Inferior parietal cortex (tissue), 1 donor: Measurements from ENCODE around the gene TXNIP.

Source experiments
- DNase-seq: peaks from one replicate; pipeline ENCODE4 v3.0.0-alpha.2; 2016; ENCODE audit errors: extremely low spot score

TXNIP gene

DNA sequence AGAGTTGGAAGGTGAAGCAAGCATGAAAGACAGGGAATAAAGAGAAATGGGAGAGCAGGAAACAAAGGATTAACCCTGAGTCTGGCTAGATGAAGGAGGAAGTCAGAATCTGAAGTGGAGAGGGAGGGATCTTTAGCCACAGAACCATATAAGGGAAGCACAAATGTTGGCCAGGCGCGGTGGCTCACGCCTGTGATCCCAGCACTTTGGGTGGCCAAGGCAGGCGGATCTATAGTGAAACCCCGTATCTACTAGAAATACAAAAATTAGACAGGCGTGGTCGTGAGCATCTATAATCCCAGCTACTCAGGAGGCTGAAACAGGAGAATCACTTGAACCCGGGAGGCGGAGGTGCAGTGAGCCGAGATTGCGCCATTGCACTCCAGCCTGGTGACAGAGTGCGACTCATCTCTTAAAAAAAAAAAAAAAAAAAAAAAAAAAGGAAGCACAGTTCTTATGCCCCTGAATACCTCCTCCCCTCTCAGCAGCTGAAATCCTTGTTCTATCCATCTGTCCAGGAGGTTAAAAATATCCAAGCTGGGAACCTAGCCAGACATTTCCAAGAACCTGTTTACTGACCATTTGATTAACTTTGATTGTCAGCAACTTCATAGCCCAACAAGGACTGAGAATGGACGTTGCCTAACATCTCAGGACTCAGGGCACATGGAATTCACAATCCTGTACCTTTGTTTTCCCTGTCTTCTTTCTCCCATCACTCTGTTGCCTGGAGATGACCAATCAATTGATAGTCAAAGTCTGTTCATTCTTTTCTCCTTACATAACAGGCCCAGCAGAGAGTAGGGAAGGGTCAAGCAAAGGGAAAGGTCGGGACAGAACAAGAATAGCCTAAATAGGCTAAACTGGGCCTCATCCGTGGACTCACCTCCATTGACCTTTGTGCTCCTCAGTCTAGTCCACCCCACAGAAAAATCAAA, 10.6 kb downstream of the TXNIP start:
- DNase-seq = no peak

DNA sequence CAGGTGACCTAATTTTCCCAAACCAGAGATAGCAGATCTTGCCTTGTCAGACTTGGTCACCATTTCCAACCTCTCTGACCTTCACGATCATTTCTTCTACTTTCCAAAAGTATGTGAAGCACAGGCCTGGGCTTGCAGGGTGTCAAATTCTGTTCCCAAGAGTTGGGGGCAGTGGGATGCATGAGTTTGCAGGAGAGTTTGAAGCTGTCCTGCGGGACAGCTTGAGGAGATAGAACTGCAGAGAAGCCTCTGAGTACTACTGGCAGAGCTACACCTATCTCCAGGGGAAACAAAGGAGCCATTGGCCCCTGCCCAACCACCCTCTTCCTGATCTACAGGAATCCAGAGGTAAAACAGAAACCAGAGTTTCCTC, 11.3 kb downstream of the TXNIP start:
- no peak for DNase-seq

DNA sequence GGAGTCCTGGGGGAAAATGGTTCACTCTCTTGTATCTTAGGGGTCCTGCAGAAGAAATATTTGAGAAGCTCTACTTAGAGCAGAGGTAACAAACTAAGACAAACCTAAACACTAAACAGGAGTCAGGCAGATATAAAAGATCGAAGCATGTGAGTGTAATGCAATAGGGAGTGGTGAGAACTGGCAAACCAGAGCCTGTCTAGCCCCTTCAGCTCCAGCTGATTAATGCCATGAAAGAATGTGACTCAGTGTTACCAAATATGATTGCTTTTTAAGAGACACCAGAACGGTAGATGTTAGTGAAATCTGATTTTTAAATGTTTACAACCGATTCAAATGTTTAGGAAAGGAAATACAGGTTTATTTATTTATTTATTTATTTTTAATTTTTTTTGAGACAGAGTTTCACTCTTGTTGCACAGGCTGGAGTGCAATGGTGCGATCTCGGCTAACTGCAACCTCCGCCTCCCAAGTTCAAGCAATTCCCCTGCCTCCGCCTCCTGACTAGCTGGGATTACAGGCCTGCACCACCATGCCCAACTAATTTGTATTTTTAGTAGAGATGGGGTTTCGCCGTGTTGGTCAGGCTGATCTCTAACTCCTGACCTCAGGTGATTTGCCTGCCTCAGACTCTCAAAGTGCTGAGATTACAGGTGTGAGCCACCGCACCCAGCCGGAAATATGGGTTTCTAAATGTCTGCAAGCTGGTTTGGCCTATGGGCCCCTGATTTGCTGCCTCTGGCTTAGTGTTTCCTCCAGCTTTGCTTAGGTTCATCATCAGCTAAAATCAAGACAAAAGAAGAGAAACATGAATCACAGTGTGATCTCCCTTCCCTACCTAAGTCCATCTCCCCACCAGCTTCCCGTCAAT, 12.2 kb downstream of the TXNIP start:
- no peak for DNase-seq

DNA sequence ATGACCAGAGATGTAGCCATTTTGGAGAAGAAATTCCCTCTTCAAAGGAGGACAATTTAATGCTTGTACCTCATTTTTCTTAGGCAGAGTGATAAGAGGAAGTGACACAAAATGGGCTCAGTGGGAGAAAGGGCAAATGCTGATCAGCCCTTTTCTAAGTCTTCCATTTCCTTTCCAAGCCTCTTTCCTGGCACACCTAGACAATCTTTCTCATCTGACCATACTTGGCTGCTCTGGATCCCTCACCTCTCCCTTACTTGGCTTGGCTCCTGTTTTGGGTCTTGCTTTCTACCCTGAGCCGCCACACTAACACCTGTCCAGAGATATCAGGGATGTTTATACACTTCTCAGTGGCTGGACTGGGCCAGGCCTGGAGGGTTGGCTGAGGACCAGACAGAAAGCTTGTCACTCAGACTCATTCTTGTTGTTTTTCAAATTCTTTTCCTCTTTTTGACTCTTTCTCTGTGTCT, 13.1 kb downstream of the TXNIP start:
- no peak for DNase-seq

DNA sequence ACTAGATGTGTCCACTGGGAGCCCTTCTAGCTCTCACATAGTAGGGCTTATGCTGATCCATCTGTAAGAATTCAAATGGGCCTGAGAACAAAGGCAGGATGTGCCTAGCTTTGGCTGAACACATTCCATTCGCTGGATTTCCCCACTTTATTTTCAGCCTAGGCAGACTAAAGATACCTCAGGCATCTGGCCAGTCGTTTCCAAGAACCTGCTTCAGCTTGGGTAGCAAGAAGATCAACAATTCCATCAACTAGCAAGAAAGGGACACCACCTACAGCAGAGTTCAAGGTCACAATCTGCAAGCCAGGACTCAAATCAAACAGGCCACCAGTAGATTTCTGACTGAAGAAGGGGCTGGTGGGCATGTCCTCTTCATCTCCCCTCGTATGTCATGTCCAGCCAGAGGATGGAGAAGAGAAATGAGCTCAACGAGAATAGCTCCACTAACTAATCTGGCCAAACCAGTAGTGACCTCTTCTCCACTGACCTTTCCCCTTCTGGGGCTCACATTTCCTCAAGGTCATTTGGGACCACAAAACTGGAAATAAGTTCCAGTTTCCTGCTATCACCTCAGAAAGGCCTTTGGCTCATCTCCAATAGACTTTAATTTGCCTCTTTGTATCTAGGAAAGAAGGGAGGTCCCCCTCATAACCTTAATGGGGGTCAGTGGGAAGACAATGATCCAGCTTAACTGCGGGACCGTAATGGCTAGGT, 14.2 kb downstream of the TXNIP start:
- DNase-seq = no peak

DNA sequence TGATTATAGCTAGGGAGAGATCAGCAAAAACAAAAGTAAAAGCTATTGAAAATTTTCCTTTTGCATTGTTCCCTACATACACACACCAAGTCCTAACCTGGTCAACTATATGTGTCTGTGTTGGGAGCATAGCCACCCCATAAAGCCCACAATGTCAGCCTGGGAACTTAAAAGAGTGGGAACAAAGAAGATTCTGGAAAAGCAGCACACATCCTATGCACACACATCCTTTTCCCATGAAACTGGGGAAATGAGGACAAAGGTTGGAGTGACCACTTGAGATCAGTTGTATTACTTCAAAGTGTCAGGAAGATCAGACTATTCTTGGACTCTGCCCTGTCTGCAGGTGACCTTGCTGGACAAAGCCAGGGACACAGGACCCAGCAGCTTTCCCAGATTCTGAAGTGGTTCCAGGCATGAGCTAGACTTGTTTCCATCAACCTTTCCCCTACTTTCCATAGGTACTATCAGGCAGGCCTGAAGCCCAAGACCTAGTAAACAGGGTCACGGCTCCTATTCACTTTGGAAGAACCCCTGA, 15.9 kb downstream of the TXNIP start:
- no peak for DNase-seq

DNA sequence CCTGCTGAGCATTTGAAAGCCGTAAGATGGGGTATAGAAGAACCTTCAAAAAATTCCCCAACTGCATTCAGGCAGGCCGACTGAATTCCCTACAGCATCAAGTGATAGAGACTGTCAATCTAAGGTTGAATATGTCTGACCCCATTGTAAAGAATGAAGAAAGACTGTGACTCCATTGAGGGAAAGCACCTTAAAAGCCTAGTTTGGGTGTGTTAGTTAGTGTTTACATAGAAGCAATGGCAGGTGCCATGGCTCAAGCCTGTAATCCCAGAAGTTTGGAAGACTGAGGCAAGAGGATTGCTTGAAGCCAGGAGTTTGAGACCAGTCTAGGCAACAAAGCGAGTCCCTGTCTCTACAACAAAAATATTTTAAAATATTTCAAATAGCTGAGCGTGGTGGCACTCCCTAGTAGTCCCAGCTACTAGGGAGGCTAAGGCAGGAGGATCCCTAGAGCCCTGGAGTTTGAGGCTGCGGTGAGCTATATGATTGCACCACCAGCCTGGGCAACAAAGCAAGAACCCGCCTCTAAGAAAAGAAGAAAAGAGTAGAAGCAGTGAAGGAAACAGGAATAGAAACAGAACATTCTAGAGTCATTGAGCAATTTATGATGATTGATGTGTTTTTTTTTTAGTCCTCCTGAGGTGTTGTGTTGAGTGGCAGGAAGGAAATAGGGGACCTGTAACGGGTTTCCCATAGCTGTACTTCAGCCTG, 16.5 kb downstream of the TXNIP start:
- peak; percentile 23 for DNase-seq

DNA sequence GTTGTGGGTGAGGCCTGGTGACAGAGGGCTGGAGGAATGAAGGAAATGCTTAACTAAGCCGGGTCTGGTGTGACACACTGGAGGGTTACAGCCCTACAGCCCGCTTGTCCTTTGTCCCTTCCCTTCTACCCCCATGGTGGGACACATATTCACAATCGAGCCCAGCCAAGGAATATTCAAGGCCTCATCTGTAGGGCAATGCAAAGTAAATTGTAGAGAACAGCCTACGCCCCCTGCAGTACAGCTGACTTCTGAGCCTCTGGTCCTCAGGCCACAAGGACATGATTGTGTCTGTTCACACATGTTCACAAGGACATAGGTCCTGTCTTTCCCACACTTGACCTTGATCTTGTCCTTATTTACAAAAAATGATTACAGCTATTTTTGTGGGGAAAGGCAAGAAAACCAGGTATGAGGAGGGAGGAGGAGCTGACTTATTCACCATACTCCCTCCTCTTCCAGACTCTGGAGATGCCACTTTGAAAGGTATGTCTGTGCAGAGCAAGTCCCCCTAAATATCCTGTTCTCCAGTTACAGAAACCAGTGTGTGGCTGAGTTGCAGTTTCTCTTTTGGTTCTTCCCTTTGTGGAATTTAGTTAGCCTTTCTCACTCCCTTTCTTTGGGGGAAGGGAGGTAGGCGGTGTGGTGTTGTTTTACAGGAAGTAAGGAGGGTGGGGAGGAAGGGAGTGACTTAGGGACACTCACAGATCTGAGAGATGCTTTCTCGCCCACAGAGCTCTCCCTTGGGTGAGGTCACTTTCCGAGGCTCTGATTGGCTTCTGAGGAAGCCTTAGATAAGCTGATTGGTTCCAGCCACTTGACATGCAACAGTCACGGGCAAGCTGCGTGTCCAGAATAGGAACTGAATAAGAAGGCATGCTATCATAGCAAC, 17.3 kb downstream of the TXNIP start:
- DNase-seq = peak; percentile 99

DNA sequence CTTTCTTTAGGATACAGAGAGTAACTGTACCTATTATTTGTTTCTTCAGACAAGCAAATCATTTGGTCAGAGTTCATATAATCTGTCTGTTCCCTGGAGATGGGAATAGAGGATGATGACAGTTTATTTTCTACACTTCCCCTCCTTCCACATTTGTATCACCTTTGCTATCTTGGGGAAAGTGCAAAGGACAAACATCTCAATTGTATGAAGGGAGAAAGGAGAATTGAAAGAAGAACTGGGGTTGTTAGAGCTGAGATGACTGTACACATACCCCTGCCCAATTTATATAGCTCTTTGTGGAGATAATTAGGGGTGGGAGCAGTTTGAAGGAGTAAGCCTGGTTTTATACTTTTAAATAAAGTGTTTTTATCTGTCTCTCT, 17.9 kb downstream of the TXNIP start:
- peak; percentile 6 for DNase-seq

DNA sequence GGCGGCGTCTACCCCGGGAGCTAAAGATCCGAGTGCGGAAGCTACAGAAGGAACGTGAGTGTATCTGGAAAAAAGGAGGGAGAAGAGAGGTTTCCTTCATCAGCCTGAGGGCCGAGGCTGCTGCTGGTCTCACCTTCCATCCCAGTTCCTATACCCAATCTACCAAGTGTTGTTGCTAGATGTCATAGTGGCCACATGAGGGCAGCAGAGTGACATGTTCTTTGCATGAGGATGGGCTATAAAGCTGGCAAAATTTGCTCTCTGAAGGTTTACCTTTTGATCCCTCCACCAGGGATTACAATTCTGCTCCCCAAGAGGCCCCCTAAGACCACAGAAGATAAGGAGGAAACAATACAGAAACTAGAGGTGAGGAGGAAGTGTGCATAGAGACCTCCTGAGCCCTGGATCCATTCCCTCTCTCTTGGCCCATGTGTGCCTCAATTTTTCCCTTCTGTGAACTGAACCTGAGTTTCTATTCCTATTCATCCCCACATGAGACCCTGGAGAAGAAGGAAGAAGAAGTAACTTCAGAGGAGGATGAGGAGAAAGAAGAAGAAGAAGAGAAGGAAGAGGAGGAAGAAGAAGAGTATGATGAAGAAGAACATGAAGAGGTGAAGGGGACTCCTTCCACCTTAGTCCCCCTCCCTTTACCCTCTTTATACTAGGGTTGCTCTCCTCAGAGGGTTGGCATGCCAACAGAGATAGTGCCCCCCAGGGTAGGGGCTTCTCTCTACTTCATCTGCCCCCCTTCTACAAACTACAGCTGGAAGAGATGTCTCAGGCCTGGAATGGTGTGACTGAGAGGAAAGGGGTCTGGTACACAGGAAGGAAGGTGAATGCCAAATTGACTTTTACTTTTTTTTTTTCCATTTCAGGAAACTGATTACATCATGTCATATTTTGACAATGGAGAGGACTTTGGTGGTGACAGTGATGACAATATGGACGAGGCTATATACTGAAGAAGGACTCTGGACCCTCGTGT, 18.6 kb downstream of the TXNIP start:
- peak; percentile 91 for DNase-seq

DNA sequence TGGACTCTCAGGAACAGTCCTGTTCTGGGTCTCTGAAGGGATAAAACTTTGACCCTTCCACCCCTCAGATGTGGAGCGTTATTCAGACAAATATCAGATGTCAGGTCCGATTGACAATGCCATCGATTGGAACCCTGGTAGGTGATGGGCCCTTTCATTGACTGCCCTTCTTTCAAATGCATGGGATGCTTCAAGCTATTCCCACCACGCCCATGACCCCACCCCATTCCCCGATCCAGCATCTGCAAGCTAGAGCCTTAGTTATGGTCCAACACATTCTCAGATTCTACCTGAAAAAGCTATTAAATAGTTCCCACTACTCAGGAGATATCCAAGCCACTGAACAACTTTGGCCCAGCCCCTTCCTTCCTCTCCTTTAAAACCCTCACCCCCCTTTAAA, 19.4 kb downstream of the TXNIP start:
- peak; percentile 3 for DNase-seq

DNA sequence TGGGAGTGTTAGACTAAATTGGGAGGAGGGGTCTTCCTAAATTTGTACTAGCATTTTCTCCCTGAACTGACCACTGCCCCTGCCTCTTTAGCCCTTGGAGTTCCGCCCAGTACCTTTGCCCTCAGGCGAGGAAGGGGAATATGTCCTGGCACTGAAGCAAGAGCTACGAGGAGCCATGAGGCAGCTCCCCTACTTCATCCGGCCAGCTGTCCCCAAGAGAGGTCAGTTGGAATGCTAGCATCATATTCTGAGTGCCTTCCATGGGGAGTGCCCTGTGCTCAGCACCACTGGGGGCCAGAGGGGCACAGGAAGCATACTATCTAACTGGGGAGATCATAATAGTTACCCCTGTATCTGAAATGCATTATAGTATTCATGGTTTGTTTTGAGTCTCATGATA, 21.2 kb downstream of the TXNIP start:
- DNase-seq = no peak

DNA sequence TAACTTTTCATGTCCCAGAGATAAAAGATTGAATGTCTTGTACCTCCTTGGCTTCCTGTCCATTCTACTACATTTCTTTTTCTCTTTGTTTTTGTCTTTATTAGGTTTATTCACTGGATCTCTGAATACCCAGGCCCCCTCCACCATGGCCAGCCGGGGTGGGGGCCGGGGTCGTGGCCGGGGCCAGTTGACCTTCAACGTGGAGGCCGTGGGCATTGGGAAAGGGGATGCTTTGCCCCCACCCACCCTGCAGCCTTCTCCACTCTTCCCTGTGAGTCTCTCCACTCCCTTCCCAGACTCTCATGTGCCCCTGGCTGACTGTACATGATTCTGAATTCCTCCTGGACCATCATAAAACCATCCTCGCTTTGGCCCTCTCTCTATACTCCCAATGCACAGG, 21.7 kb downstream of the TXNIP start:
- DNase-seq = no peak

DNA sequence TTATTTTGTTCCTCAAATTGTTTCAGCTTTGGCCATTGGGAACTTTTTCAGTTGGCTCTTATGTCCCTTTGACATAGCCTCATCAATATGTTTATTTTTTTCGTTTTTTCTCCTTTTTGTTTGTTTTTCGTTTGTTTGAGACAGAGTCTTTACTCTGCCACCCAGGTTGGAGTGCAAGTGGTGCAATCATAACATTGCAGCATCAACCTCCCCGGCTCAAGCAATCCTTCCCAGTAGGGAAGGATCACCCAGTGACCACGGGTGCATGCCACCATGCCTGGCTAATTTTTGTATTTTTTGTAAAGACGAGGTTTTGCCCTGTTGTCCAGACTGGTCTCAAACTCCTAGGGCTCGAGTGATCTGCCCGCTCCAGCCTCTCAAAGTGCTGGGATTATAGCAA, 23.8 kb downstream of the TXNIP start:
- DNase-seq = no peak

DNA sequence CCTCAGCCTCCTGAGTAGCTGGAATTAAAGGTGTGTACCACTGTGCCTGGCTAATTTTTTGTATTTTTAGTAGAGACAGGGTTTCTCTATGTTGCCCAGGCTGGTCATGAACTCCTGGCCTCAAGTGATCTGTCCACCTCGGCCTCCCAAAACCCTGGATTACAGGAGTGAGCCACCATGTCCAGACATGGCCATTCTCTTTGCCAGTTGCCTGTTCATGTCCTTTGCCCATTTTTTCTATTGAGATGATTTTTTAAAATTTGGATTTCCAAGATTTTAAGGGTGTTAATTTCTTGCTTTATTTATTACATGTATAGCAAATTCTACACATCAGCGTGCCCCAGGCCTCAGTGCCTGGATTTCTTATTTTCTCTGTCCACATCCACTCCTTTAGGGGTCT, 29.1 kb downstream of the TXNIP start:
- no peak for DNase-seq

DNA sequence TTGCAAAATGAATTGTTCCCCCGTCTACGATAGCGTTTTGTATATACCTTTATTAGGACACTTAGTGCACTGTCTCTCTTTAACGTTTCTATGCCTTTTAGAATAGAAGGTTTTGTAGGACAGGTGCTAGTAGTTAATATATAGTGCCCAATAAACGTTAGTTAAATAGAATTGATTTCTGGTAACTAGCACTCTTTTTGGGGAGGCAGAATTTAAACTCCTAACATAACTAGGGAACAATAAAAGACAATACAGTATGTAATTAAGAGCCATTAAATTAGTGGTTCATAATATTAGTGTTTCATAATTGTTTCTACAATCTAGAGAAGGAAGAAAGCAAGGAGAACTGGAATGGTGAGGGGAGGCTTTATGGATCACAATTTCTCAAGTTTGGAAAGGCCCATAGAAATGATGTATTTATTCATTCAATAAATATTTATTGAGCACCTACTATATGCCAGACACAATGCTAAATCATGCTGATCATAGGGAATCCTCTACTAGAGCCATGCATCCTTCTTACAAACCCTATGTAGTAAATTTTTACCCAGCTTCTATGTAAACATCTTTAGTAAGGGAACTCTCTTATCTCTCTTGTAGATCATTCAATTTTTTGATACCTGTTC, 31.1 kb downstream of the TXNIP start:
- no peak for DNase-seq

DNA sequence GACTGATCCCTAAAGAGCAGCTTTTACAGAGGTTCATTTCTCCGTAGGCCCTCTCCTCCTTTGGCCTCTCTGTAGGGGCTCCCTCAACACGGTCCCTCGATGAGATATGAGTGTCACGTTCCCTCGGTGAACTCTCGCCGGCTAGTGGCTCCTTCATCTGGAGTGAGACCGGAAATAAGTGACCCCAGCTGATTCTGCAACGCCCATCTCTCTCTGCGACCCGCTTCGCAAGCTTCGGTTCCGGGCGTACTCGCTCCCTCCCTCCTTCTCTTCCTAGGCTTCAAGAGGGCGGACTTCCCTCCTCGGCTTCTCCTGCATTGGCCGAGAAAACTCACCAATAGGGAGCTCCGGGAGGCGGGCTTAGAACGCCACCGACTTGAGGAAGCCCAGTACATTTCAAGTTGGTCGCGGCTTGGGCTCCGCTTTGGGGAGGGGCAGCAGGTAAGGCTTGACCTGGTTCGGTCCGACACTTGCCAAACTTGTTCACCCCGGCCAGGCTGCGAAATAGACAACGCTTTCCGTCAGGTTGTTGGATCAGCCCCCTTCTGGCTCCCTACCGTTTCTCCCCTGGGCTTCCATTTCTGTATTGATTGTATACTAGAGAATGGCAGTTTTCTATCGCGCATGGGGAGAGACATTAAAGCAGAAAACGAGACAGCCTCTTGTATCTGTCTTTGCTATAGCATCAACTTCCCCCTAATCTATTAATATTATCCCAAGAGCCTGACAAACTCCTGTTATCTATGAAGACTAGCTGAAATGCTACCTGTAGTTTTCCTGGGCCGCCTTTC, 31.9 kb downstream of the TXNIP start, which contains the start of the genes ANKRD34A and POLR3GL:
TSS of gene ANKRD34A (minus strand) at position 248 of the 791 bp plus-strand sequence. CDS start 2,816 bp downstream, outside the sequence.
TSS of gene POLR3GL (plus strand) at position 363 of the 791 bp plus-strand sequence. CDS start 10,176 bp downstream, outside the sequence.
- peak; percentile 97 for DNase-seq
